Measurements from ENCODE around the gene KREMEN2. TPM values are rescaled to one million over a fixed set of nuclear protein-coding genes. Genes with fewer than 3 reads are reported as not detected.

The KREMEN2 gene
- total RNA-seq, 4 donors from 2014 or later: 0.19 to 3.9 (median 2.1) TPM; not detected in 1

- Histone ChIP-seq H3K27me3 (peaks cover 0 to 49% (median 0%) of the 10 kb centered on the region in 4 donors), H3K4me1 (peaks cover 15 to 63% (median 21%) of the 10 kb centered on the region in 3 donors), H3K36me3 (no peaks in the 10 kb centered on the region), H3K27ac (no peak overlapping the region), H3K4me3 (no peak overlapping the region), H3K9me3 (no peaks in the 10 kb centered on the region)
- intact Hi-C loops (cut with DNase I): no loop called here
- no CpG with 5 or more reads among the region's 8 CpGs for WGBS, 2 donors
- TF ChIP-seq POLR2A (IDR thresholded peaks at IDR 0.05) (no peak), CTCF (IDR thresholded peaks at IDR 0.05) (no peak)
- DNase-seq: no peak
Observed at GRCh38 chr16:2987833-2988232, 23.8 kb downstream of the KREMEN2 start.

GRCh38 chr16:2988590-2989099 is 24.6 kb downstream of the KREMEN2 start:
- intact Hi-C loops (cut with DNase I): no loop called here
- H3K4me1 ChIP-seq: peaks cover 18 to 61% (median 18%) of the 10 kb centered on the region in 3 donors
- H3K27me3 ChIP-seq: peaks cover 0 to 49% (median 0%) of the 10 kb centered on the region in 4 donors
- no peak for DNase-seq
- no peak overlapping the region for H3K4me3 ChIP-seq
- no peak overlapping the region for H3K27ac ChIP-seq
- no peaks in the 10 kb centered on the region for H3K36me3 ChIP-seq
- 20 to 43% methylated on average over 1 to 4 of the region's 8 CpGs for WGBS, 2 donors
- no peak for TF ChIP-seq CTCF (IDR thresholded peaks at IDR 0.05)
- no peak for TF ChIP-seq POLR2A (IDR thresholded peaks at IDR 0.05)
- no peaks in the 10 kb centered on the region for H3K9me3 ChIP-seq

GRCh38 chr16:2990891-2991290 is 26.8 kb downstream of the KREMEN2 start:
- Histone ChIP-seq H3K9me3 (no peaks in the 10 kb centered on the region), H3K27me3 (peaks cover 0 to 49% (median 0%) of the 10 kb centered on the region in 4 donors), H3K36me3 (no peaks in the 10 kb centered on the region), H3K4me3 (no peak overlapping the region), H3K27ac (no peak overlapping the region), H3K4me1 (peaks cover 4 to 59% (median 12%) of the 10 kb centered on the region in 3 donors)
- DNase-seq: no peak
- intact Hi-C loops (cut with DNase I): no loop called here
- TF ChIP-seq CTCF (IDR thresholded peaks at IDR 0.05) (no peak), POLR2A (IDR thresholded peaks at IDR 0.05) (no peak)
- WGBS, 2 donors: 40% methylated on average over 1 of the region's 10 CpGs; no CpG with 5 or more reads in 1 of the 2 donors

GRCh38 chr16:2991566-2992261 is 27.6 kb downstream of the KREMEN2 start:
- Histone ChIP-seq H3K4me3 (no peak overlapping the region), H3K27ac (no peak overlapping the region), H3K4me1 (peaks cover 3 to 51% (median 12%) of the 10 kb centered on the region in 3 donors), H3K36me3 (no peaks in the 10 kb centered on the region), H3K9me3 (no peaks in the 10 kb centered on the region), H3K27me3 (peaks cover 0 to 53% (median 0%) of the 10 kb centered on the region in 4 donors)
- intact Hi-C loops (cut with DNase I): no loop called here
- DNase-seq: no peak
- 76 to 90% methylated on average over 2 to 5 of the region's 12 CpGs for whole genome bisulfite sequencing, 2 donors
- TF ChIP-seq POLR2A (IDR thresholded peaks at IDR 0.05) (no peak), CTCF (IDR thresholded peaks at IDR 0.05) (no peak)

- Histone ChIP-seq H3K4me3 (no peak overlapping the region), H3K4me1 (peaks cover 3 to 50% (median 12%) of the 10 kb centered on the region in 3 donors), H3K27ac (no peak overlapping the region), H3K36me3 (no peaks in the 10 kb centered on the region), H3K27me3 (peaks cover 0 to 53% (median 0%) of the 10 kb centered on the region in 4 donors), H3K9me3 (no peaks in the 10 kb centered on the region)
- no peak for DNase-seq
- TF ChIP-seq CTCF (IDR thresholded peaks at IDR 0.05) (no peak), POLR2A (IDR thresholded peaks at IDR 0.05) (no peak)
- intact Hi-C loops (cut with DNase I): no loop called here
- 18 to 62% methylated on average over 5 to 8 of the region's 14 CpGs for WGBS, 2 donors
Observed at GRCh38 chr16:2992383-2993081, 28.5 kb downstream of the KREMEN2 start.

Data from esophagus squamous epithelium (tissue), 5 donors.